Transverse colon (tissue), 3 donors: ENCODE measurements around the gene ATF6B.

Source experiments
- EP300 ChIP-seq: sonication (generic); formaldehyde crosslinking; IDR thresholded peaks from one replicate; pipeline ENCODE4 v1.6.1; 2017; ENCODE audit warnings: antibody characterized with exemption, low read depth
- POLR2A ChIP-seq: fragments of 450-650 bp; IDR thresholded peaks from one replicate; pipeline ENCODE4 v1.6.1; 2016; ENCODE audit warnings: antibody characterized with exemption, mild to moderate bottlenecking, moderate library complexity
- TF ChIP-seq, protein P1 (sequence below), 5 experiments: fragments of 200-600 bp in 3 of 5; fragments of 450-650 bp in 2 of 5; sonication (generic) in 3 of 5; IDR thresholded peaks; 1 replicate in 2 of 5; 2 replicates in 3 of 5; pipeline ENCODE4 v1.5.1; 2016 to 2017; ENCODE audit warnings: antibody characterized with exemption in 5 of 5, inconsistent platforms in 3 of 5, mild to moderate bottlenecking in 2 of 5, moderate library complexity in 1 of 5

DNA sequence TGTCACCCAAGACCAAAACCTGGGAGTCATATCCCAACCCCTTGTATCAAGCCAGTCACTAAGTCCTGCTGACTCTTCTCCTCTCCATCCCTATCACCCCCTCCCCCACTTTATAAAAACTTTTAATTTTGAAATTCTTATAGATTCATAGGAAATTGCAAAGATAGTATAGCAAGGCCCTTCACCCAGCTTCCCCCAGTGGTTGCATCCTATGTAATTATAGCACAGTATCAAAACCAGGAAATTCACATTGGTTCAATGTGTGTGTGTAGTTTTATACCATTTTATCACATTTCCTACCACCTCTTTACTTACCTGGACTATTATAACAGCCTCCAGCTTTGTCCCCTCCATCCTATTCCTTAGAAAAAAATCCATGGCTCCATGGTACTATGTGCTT is 30.0 kb upstream of the ATF6B start:
- TF ChIP-seq, protein P1, sequence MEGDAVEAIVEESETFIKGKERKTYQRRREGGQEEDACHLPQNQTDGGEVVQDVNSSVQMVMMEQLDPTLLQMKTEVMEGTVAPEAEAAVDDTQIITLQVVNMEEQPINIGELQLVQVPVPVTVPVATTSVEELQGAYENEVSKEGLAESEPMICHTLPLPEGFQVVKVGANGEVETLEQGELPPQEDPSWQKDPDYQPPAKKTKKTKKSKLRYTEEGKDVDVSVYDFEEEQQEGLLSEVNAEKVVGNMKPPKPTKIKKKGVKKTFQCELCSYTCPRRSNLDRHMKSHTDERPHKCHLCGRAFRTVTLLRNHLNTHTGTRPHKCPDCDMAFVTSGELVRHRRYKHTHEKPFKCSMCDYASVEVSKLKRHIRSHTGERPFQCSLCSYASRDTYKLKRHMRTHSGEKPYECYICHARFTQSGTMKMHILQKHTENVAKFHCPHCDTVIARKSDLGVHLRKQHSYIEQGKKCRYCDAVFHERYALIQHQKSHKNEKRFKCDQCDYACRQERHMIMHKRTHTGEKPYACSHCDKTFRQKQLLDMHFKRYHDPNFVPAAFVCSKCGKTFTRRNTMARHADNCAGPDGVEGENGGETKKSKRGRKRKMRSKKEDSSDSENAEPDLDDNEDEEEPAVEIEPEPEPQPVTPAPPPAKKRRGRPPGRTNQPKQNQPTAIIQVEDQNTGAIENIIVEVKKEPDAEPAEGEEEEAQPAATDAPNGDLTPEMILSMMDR (IDR thresholded peaks at IDR 0.05) = no peak
- TF ChIP-seq POLR2A (no peak), EP300 (no peak)
